ENCODE data around the gene NEK10.

Gene NEK10

DNA sequence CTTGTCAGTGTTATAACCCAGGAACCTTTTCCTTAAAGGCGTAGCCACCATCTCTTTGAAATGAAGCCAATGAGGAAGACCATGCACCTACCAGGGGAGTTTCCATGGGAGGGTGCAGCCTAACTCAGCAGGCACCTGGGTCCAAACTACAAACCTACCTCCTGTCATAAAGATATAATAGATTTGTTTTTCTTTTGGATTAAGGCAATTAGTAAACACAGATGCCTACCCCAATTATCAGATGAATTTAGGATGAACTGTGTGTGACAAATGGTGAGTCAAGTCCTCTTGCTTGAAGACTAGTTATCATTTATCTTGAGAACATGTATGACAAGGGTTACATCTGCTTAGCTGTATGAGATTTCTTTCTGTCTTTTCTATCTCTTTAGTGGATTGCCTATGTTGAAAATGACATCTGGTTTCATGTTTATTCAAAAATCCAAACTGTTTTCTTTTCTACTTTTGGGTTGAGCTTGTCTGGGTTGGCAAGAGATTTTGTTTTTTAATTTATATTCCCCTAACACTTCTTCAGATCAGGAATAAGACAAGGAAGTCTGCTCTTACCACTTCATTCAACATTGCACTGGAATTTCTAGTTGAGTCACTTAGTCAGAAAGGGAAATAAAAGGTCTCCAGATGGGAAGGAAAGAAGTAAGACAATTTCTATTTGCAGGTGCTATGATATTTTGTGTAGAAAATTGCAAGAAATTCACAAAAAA, 149.9 kb downstream of the NEK10 start:
- no peaks in the 10 kb centered on the region for H3K9me2 ChIP-seq (ENCODE audit: low read depth, low read length)
- H3K79me2 ChIP-seq (ENCODE audit: insufficient read depth, low read length): no peaks in the 10 kb centered on the region
- TF ChIP-seq EZH2 (IDR thresholded peaks at IDR 0.05; ENCODE audit: borderline replicate concordance, low read length): no peak
- no peak for TF ChIP-seq CTCF (IDR thresholded peaks at IDR 0.05; ENCODE audit: low read length)
- H4K20me1 ChIP-seq (ENCODE audit: insufficient read depth, low read length): no peaks in the 10 kb centered on the region
- H3K27ac ChIP-seq (ENCODE audit: low read depth, low read length, poor library complexity, severe bottlenecking): no peak overlapping the region
- H3K9ac ChIP-seq (ENCODE audit: low read length): no peak overlapping the region
- no peak overlapping the region for H3K4me2 ChIP-seq (ENCODE audit: low read length)
- H3K9me3 ChIP-seq (ENCODE audit: low read length): no peaks in the 10 kb centered on the region
- no peak overlapping the region for H3K4me3 ChIP-seq (ENCODE audit: low read depth, low read length, poor library complexity, severe bottlenecking)
- H3K36me3 ChIP-seq (ENCODE audit: insufficient read depth, low read length): no peaks in the 10 kb centered on the region
- no peaks in the 10 kb centered on the region for H3K4me1 ChIP-seq (ENCODE audit: insufficient read depth, low read length, severe bottlenecking)
- no peaks in the 10 kb centered on the region for H3K27me3 ChIP-seq (ENCODE audit: insufficient read depth, low read length)
- H2AFZ ChIP-seq (ENCODE audit: low read length): no peak overlapping the region
- H3F3A ChIP-seq (ENCODE audit: insufficient read depth, low read length): no peaks in the 10 kb centered on the region

DNA sequence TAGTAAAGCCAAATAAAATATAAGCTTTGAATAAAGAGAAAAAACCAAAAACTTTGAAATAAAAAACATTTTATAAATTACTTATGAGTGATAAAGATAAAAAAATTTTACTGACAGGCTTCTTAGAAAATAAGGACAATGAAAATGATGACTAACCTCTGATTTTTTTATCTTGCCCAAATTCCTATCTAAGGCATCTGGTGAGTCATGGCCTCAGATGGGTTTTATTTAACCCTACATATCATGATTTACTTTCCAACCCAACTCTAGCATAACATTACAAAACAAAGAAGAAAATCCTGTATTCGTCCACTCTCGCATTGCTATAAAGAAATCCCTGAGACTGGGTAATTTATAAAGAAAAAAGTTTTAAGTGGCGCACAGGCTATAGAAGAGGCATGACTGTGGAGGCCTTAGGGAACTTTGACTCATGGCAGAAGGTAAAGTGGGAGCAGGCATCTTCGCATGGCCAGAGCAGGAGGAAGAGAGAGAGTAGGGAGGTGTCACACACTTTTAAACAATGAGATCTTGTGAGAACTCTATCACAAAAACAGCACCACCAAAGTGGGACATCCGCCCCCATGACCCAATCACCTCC, 152.1 kb downstream of the NEK10 start:
- TF ChIP-seq CTCF (IDR thresholded peaks at IDR 0.05; ENCODE audit: low read length) (no peak), EZH2 (IDR thresholded peaks at IDR 0.05; ENCODE audit: borderline replicate concordance, low read length) (no peak)
- H3K79me2 ChIP-seq (ENCODE audit: insufficient read depth, low read length): no peaks in the 10 kb centered on the region
- H3F3A ChIP-seq (ENCODE audit: insufficient read depth, low read length): no peaks in the 10 kb centered on the region
- H3K27ac ChIP-seq (ENCODE audit: low read depth, low read length, poor library complexity, severe bottlenecking): no peak overlapping the region
- no peaks in the 10 kb centered on the region for H4K20me1 ChIP-seq (ENCODE audit: insufficient read depth, low read length)
- no peaks in the 10 kb centered on the region for H3K9me2 ChIP-seq (ENCODE audit: low read depth, low read length)
- no peaks in the 10 kb centered on the region for H3K27me3 ChIP-seq (ENCODE audit: insufficient read depth, low read length)
- H3K9ac ChIP-seq (ENCODE audit: low read length): no peak overlapping the region
- no peaks in the 10 kb centered on the region for H3K9me3 ChIP-seq (ENCODE audit: low read length)
- H3K36me3 ChIP-seq (ENCODE audit: insufficient read depth, low read length): no peaks in the 10 kb centered on the region
- no peak overlapping the region for H3K4me3 ChIP-seq (ENCODE audit: low read depth, low read length, poor library complexity, severe bottlenecking)
- H3K4me1 ChIP-seq (ENCODE audit: insufficient read depth, low read length, severe bottlenecking): no peaks in the 10 kb centered on the region
- no peak overlapping the region for H2AFZ ChIP-seq (ENCODE audit: low read length)
- no peak overlapping the region for H3K4me2 ChIP-seq (ENCODE audit: low read length)

GRCh38 chr3:27216295-27216855, 152.8 kb downstream of the NEK10 start:
- no peaks in the 10 kb centered on the region for H3K4me1 ChIP-seq (ENCODE audit: insufficient read depth, low read length, severe bottlenecking)
- no peaks in the 10 kb centered on the region for H3K9me2 ChIP-seq (ENCODE audit: low read depth, low read length)
- H3K27me3 ChIP-seq (ENCODE audit: insufficient read depth, low read length): no peaks in the 10 kb centered on the region
- H3F3A ChIP-seq (ENCODE audit: insufficient read depth, low read length): no peaks in the 10 kb centered on the region
- no peaks in the 10 kb centered on the region for H3K36me3 ChIP-seq (ENCODE audit: insufficient read depth, low read length)
- TF ChIP-seq CTCF (IDR thresholded peaks at IDR 0.05; ENCODE audit: low read length) (no peak), EZH2 (IDR thresholded peaks at IDR 0.05; ENCODE audit: borderline replicate concordance, low read length) (no peak)
- H3K4me2 ChIP-seq (ENCODE audit: low read length): no peak overlapping the region
- no peaks in the 10 kb centered on the region for H3K9me3 ChIP-seq (ENCODE audit: low read length)
- no peak overlapping the region for H3K4me3 ChIP-seq (ENCODE audit: low read depth, low read length, poor library complexity, severe bottlenecking)
- no peak overlapping the region for H2AFZ ChIP-seq (ENCODE audit: low read length)
- no peak overlapping the region for H3K9ac ChIP-seq (ENCODE audit: low read length)
- no peak overlapping the region for H3K27ac ChIP-seq (ENCODE audit: low read depth, low read length, poor library complexity, severe bottlenecking)
- no peaks in the 10 kb centered on the region for H3K79me2 ChIP-seq (ENCODE audit: insufficient read depth, low read length)
- H4K20me1 ChIP-seq (ENCODE audit: insufficient read depth, low read length): no peaks in the 10 kb centered on the region
